OCI-LY1 (cell line): ENCODE results near the gene ST14.
"Not testable (repeated sequence)": the region's sequence is repeated elsewhere in the genome, so short reads cannot be mapped to it uniquely, and the experiment has no call there.

Source experiments
- H2AFZ ChIP-seq: fragments of 200-600 bp; sonication (generic), shearing (Covaris generic); 2 replicates; pipeline ENCODE4 v1.6.0; 2014; ENCODE audit warnings: antibody characterized with exemption, mild to moderate bottlenecking, low read length
- H3F3A ChIP-seq: fragments of 200-600 bp; sonication (generic), shearing (Covaris generic); 2 replicates; pipeline ENCODE4 v1.6.0; 2014; ENCODE audit warnings: mild to moderate bottlenecking, antibody characterized with exemption, low read length, moderate library complexity; ENCODE audit not compliant: insufficient read depth
- H3K27ac ChIP-seq: fragments of 200-600 bp; sonication (generic); 2 replicates; pipeline ENCODE4 v1.5.1; 2014; ENCODE audit warnings: low read length, mixed run types, mild to moderate bottlenecking, low read depth; ENCODE audit not compliant: poor library complexity, severe bottlenecking
- H3K27me3 ChIP-seq: fragments of 200-600 bp; sonication (generic); 2 replicates; pipeline ENCODE4 v1.6.0; 2014; ENCODE audit warnings: antibody characterized with exemption, mild to moderate bottlenecking, low read length, moderate library complexity; ENCODE audit not compliant: insufficient read depth
- H3K36me3 ChIP-seq: fragments of 200-600 bp; sonication (generic); 2 replicates; pipeline ENCODE4 v1.6.1; 2014; ENCODE audit warnings: mild to moderate bottlenecking, antibody characterized with exemption, low read length, moderate library complexity, mixed read lengths; ENCODE audit not compliant: insufficient read depth
- H3K4me1 ChIP-seq: fragments of 200-600 bp; sonication (generic); 2 replicates; pipeline ENCODE4 v1.5.1; 2014; ENCODE audit warnings: mild to moderate bottlenecking, low read length, moderate library complexity; ENCODE audit not compliant: insufficient read depth, severe bottlenecking
- H3K4me2 ChIP-seq: fragments of 200-600 bp; sonication (generic), shearing (Covaris generic); 2 replicates; pipeline ENCODE4 v1.6.1; 2014; ENCODE audit warnings: low read length
- H3K4me3 ChIP-seq: fragments of 200-600 bp; sonication (generic); 2 replicates; pipeline ENCODE4 v1.5.1; 2014; ENCODE audit warnings: low read length, low read depth, mild to moderate bottlenecking, mixed read lengths; ENCODE audit not compliant: poor library complexity, severe bottlenecking
- H3K79me2 ChIP-seq: fragments of 200-600 bp; shearing (Covaris generic); 2 replicates; pipeline ENCODE4 v1.6.1; 2016; ENCODE audit warnings: mixed run types, low read length, mixed read lengths; ENCODE audit not compliant: insufficient read depth
- H3K9ac ChIP-seq: fragments of 200-600 bp; sonication (generic), shearing (Covaris generic); 2 replicates; pipeline ENCODE4 v1.6.1; 2014; ENCODE audit warnings: mild to moderate bottlenecking, low read length, mixed read lengths
- H3K9me2 ChIP-seq: fragments of 200-600 bp; sonication (generic), shearing (Covaris generic); 2 replicates; pipeline ENCODE4 v1.6.1; 2014; ENCODE audit warnings: low read depth, mild to moderate bottlenecking, low read length, mixed read lengths
- H3K9me3 ChIP-seq: fragments of 200-600 bp; shearing (Covaris generic); 2 replicates; pipeline ENCODE4 v1.6.1; 2014; ENCODE audit warnings: low read length, mixed read lengths
- H4K20me1 ChIP-seq: fragments of 200-600 bp; sonication (generic), shearing (Covaris generic); 2 replicates; pipeline ENCODE4 v1.6.0; 2016; ENCODE audit warnings: mild to moderate bottlenecking, low read length; ENCODE audit not compliant: insufficient read depth
- EZH2 ChIP-seq: fragments of 200-600 bp; sonication (generic), shearing (Covaris generic); IDR thresholded peaks from 2 replicates; pipeline ENCODE4 v1.8.0; 2017; ENCODE audit warnings: borderline replicate concordance, mixed run types, mild to moderate bottlenecking, antibody characterized with exemption, low read length, moderate library complexity, mixed read lengths
- TF ChIP-seq, protein P1 (sequence below): fragments of 200-600 bp; sonication (generic), shearing (Covaris generic); IDR thresholded peaks from 2 replicates; pipeline ENCODE4 v1.5.1; 2017; ENCODE audit warnings: mild to moderate bottlenecking, antibody characterized with exemption, low read length, moderate library complexity, mixed read lengths

ST14 gene

DNA sequence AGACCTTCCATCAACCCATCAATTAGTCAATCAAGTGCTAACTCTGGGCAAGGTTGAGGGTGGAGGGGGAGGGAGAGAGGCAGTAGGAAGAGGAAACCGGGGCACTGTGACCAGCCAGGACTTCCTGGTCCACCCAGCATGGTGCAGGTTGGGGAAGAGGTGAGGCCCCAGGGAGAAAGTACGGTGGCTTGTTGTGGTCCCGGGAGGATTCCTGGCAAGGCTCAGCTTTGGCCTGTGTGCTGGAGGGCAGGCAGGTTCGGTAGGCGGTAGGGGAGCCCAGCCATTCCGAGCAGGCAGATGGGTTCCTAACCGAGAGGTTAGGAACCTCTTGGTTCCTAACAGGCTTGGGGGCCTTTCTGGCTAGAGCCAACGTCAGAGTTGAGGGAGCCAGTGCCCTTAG is 10.8 kb downstream of the ST14 start:
- peaks cover 8% of the 10 kb centered on the region for H3F3A ChIP-seq
- H2AFZ ChIP-seq: no peak overlapping the region
- TF ChIP-seq, protein P1, sequence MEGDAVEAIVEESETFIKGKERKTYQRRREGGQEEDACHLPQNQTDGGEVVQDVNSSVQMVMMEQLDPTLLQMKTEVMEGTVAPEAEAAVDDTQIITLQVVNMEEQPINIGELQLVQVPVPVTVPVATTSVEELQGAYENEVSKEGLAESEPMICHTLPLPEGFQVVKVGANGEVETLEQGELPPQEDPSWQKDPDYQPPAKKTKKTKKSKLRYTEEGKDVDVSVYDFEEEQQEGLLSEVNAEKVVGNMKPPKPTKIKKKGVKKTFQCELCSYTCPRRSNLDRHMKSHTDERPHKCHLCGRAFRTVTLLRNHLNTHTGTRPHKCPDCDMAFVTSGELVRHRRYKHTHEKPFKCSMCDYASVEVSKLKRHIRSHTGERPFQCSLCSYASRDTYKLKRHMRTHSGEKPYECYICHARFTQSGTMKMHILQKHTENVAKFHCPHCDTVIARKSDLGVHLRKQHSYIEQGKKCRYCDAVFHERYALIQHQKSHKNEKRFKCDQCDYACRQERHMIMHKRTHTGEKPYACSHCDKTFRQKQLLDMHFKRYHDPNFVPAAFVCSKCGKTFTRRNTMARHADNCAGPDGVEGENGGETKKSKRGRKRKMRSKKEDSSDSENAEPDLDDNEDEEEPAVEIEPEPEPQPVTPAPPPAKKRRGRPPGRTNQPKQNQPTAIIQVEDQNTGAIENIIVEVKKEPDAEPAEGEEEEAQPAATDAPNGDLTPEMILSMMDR: no peak
- no peak for TF ChIP-seq EZH2
- no peaks in the 10 kb centered on the region for H3K9me2 ChIP-seq
- peaks cover 6% of the 10 kb centered on the region for H3K9me3 ChIP-seq
- H3K27ac ChIP-seq: peak overlapping the region; percentile 87
- peak overlapping the region; percentile 42 for H3K4me3 ChIP-seq
- H3K4me2 ChIP-seq: peak overlapping the region; percentile 55
- peaks cover 89% of the 10 kb centered on the region for H3K79me2 ChIP-seq
- peaks cover 78% of the 10 kb centered on the region for H3K4me1 ChIP-seq
- H3K36me3 ChIP-seq: peaks cover 39% of the 10 kb centered on the region
- no peaks in the 10 kb centered on the region for H4K20me1 ChIP-seq
- H3K9ac ChIP-seq: peak overlapping the region; percentile 36; the same call in 1 of the 2 replicates
- H3K27me3 ChIP-seq: no peaks in the 10 kb centered on the region

- H3F3A ChIP-seq: no peaks in the 10 kb centered on the region
- H3K27ac ChIP-seq: peak overlapping the region; percentile 87
- H3K9ac ChIP-seq: peak overlapping the region; percentile 28; the same call in 1 of the 2 replicates
- no peak overlapping the region for H2AFZ ChIP-seq
- peaks cover 93% of the 10 kb centered on the region for H3K79me2 ChIP-seq
- H3K27me3 ChIP-seq: no peaks in the 10 kb centered on the region
- peaks cover 76% of the 10 kb centered on the region for H3K4me1 ChIP-seq
- peaks cover 6% of the 10 kb centered on the region for H3K9me3 ChIP-seq
- TF ChIP-seq, protein P1: no peak
- TF ChIP-seq EZH2: no peak
- H4K20me1 ChIP-seq: no peaks in the 10 kb centered on the region
- H3K4me2 ChIP-seq: peak overlapping the region; percentile 55
- H3K9me2 ChIP-seq: no peaks in the 10 kb centered on the region
- H3K36me3 ChIP-seq: peaks cover 46% of the 10 kb centered on the region
- peak overlapping the region; percentile 19 for H3K4me3 ChIP-seq
Observed at GRCh38 chr11:130171534-130171933, 12.0 kb downstream of the ST14 start.

DNA sequence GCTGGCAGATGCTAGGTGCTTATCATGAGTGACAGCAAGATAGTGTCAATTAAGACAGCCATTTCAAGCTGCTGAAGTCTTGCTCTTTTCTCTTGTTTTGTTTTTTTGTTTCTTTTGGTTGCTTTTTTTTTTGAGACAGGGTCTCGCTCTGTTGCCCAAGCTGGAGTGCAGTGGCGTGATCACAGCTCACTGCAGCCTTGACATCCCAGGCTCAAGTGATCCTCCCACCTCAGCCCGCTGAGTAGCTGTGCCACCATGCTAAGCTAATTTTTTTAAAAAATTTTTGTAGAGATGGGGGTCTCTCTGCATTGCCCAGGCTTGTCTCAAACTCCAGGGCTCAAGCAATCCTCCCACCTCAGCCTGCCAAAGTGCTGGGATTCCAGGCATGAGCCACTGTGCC is 12.4 kb downstream of the ST14 start:
- H3K9me3 ChIP-seq, H2AFZ ChIP-seq, H3K9me2 ChIP-seq, H3F3A ChIP-seq, H3K27me3 ChIP-seq, H3K4me3 ChIP-seq, H4K20me1 ChIP-seq: not testable (repeated sequence)
- peak overlapping the region; percentile 28; the same call in 1 of the 2 replicates for H3K9ac ChIP-seq
- H3K4me1 ChIP-seq: peaks cover 76% of the 10 kb centered on the region
- peaks cover 94% of the 10 kb centered on the region for H3K79me2 ChIP-seq
- H3K36me3 ChIP-seq: peaks cover 46% of the 10 kb centered on the region
- peak overlapping the region; percentile 55 for H3K4me2 ChIP-seq
- H3K27ac ChIP-seq: peak overlapping the region; percentile 87

DNA sequence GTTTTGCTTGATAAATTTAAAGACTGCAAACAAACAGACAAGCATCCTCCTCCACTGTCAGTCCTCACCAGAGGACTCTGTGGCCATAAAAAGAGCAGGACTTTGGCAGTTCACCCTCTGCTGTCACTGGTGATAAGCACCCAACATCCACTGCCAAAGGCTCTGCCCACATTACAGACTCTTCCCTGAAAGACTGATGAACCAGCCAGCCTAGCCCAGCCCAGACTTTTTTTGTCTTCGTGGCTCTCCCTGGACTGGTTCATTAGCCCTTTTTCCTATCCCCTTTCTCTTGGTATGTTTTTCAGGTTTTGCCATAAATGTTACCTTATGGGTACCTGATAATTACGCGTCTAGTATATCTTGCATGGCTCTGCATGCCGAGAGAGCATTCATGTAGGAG is 15.1 kb downstream of the ST14 start:
- no peak overlapping the region for H2AFZ ChIP-seq
- no peak overlapping the region for H3K9ac ChIP-seq
- peak overlapping the region; percentile 100 for H3K27ac ChIP-seq
- H3K79me2 ChIP-seq: peaks cover 80% of the 10 kb centered on the region
- H3K4me2 ChIP-seq: no peak overlapping the region
- peaks cover 36% of the 10 kb centered on the region for H3K36me3 ChIP-seq
- 0 out of 2 replicates have a peak, but pooled peaks cover 4% of the 10 kb centered on the region for H3F3A ChIP-seq
- no peak for TF ChIP-seq EZH2
- TF ChIP-seq, protein P1: no peak
- H3K9me2 ChIP-seq: no peaks in the 10 kb centered on the region
- no peaks in the 10 kb centered on the region for H3K27me3 ChIP-seq
- H4K20me1 ChIP-seq: no peaks in the 10 kb centered on the region
- H3K4me3 ChIP-seq: no peak overlapping the region
- peaks cover 6% of the 10 kb centered on the region for H3K9me3 ChIP-seq
- peaks cover 76% of the 10 kb centered on the region for H3K4me1 ChIP-seq
